ENCODE measurements around the gene ADGRF1. TPM values are rescaled to one million over a fixed set of nuclear protein-coding genes. Genes with fewer than 3 reads are reported as not detected.

ADGRF1 gene
- total RNA-seq, 2 donors from 2014 or later: 1.7 to 2.0 TPM

DNA sequence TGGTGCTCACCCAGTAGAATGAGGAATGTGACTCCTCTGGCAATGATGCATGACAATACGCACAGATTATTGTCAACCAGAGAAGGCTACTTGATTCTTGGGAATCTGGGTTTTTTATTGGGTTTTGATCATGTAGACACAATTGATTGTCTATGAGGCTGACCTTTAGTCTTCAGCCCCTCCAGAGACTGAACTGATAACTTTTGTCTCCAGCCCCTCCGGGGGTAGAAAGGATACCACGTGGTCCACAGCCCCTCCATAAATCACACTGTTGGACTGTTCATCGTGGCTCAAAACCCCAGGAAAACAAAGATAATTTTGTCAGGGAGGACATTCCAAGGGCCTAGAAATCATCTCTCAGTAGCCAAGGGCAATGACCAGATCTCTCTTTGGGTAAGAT lies 62.9 kb downstream of the ADGRF1 start:
- Histone ChIP-seq H3K27ac (no peak overlapping the region), H3K4me1 (no peaks in the 10 kb centered on the region), H3K27me3 (no peaks in the 10 kb centered on the region), H3K4me3 (no peak overlapping the region), H3K9me3 (no peaks in the 10 kb centered on the region), H3K36me3 (no peaks in the 10 kb centered on the region), H3K9ac (ENCODE audit: low read depth in 2 of 2, low read length in 2 of 2) (no peak overlapping the region)
- no peak for DNase-seq
- intact Hi-C loops (cut with DNase I): no loop called here
- TF ChIP-seq, protein P1, sequence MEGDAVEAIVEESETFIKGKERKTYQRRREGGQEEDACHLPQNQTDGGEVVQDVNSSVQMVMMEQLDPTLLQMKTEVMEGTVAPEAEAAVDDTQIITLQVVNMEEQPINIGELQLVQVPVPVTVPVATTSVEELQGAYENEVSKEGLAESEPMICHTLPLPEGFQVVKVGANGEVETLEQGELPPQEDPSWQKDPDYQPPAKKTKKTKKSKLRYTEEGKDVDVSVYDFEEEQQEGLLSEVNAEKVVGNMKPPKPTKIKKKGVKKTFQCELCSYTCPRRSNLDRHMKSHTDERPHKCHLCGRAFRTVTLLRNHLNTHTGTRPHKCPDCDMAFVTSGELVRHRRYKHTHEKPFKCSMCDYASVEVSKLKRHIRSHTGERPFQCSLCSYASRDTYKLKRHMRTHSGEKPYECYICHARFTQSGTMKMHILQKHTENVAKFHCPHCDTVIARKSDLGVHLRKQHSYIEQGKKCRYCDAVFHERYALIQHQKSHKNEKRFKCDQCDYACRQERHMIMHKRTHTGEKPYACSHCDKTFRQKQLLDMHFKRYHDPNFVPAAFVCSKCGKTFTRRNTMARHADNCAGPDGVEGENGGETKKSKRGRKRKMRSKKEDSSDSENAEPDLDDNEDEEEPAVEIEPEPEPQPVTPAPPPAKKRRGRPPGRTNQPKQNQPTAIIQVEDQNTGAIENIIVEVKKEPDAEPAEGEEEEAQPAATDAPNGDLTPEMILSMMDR (IDR thresholded peaks at IDR 0.05): no peak

DNA sequence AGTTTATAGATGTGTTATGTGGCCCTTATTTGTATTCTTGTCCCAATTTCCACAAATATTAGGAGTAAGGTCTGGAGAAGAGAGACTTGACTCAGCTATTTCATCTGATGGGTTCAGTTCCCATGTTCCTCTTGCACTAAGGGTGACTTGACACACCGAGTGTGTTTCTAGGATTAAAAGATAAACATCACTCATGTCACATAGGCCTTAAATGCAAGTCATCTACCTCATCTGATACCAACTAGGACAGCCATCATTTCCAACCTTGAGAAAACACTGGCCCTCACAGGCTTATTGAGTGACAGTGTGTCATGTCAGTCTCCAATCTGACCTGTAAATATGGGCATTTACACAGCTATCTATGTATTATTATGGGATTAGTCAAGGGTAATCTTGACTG lies 67.3 kb downstream of the ADGRF1 start:
- H3K27ac ChIP-seq: no peak overlapping the region
- TF ChIP-seq, protein P1 (IDR thresholded peaks at IDR 0.05): no peak
- no peak for DNase-seq
- no peaks in the 10 kb centered on the region for H3K4me1 ChIP-seq
- H3K9ac ChIP-seq (ENCODE audit: low read depth in 2 of 2, low read length in 2 of 2): no peak overlapping the region
- H3K36me3 ChIP-seq: no peaks in the 10 kb centered on the region
- H3K9me3 ChIP-seq: no peaks in the 10 kb centered on the region
- intact Hi-C loops (cut with DNase I): no loop called here
- H3K27me3 ChIP-seq: no peaks in the 10 kb centered on the region
- H3K4me3 ChIP-seq: no peak overlapping the region

DNA sequence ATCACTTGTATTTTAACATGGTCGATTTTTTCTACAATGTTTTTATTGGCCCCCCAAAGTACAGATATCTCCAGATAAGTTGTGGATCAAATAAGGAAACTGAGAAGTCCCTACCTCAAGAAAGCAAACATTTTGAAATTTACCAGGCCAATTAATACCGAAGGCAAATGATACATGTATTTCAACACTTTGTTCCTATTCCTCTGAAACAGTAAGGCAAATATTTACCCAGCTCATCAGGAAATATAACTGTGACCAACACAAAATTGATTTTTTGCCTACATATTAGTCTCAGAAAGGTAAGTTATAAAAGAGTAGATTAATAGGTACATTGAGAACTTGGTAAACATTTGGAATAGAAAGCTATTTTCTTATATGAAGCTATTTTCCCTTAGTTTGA lies 69.1 kb downstream of the ADGRF1 start:
- no peak for DNase-seq
- Histone ChIP-seq H3K27me3 (no peaks in the 10 kb centered on the region), H3K36me3 (no peaks in the 10 kb centered on the region), H3K27ac (no peak overlapping the region), H3K4me1 (no peaks in the 10 kb centered on the region), H3K4me3 (no peak overlapping the region), H3K9ac (ENCODE audit: low read depth in 2 of 2, low read length in 2 of 2) (no peak overlapping the region), H3K9me3 (no peaks in the 10 kb centered on the region)
- TF ChIP-seq, protein P1 (IDR thresholded peaks at IDR 0.05): no peak
- intact Hi-C loops (cut with DNase I): no loop called here

DNA sequence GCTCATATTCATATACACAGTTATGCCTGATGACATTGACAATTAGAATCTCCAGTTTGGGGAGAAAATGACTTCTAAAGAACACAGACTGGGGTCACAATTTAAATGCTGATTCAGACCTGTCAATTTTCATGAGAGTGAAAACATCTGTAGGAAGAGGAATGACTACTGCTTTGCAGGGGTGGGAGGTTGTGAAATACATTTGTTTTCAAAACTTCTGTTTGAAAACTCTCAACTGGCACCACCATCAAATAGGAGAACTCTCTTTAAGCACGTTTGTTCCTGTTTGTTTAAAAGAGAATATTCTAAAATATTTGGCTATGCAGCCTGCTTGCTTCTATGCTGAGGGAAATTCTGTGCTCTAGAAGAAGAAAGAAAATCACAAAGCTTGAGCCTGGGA lies 69.6 kb downstream of the ADGRF1 start:
- no peaks in the 10 kb centered on the region for H3K36me3 ChIP-seq
- TF ChIP-seq, protein P1 (IDR thresholded peaks at IDR 0.05): no peak
- H3K27ac ChIP-seq: no peak overlapping the region
- intact Hi-C loops (cut with DNase I): no loop called here
- H3K4me3 ChIP-seq: no peak overlapping the region
- no peak overlapping the region for H3K9ac ChIP-seq (ENCODE audit: low read depth in 2 of 2, low read length in 2 of 2)
- H3K27me3 ChIP-seq: no peaks in the 10 kb centered on the region
- no peaks in the 10 kb centered on the region for H3K4me1 ChIP-seq
- no peaks in the 10 kb centered on the region for H3K9me3 ChIP-seq
- DNase-seq: no peak

DNA sequence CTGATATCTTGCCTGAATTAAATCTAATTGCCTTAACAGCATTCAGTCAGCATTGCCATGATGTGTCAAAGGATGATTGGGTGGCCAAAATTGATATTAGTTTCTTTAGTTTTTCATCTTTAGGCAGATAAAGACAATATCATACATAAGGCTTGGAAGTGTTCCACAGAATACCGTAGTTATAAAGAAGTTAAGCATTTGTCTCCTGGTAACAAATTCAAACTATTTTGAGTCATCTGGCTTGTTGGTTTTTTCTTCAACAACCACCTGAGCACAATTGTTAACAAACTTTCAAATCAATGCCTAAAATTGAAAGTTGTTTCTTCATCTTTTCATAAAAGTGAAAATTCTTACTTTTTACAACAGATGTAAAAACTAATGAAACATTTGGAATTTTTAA lies 72.9 kb downstream of the ADGRF1 start:
- DNase-seq: no peak
- Histone ChIP-seq H3K36me3 (no peaks in the 10 kb centered on the region), H3K9ac (ENCODE audit: low read depth in 2 of 2, low read length in 2 of 2) (no peak overlapping the region), H3K27ac (no peak overlapping the region), H3K9me3 (no peaks in the 10 kb centered on the region), H3K4me3 (no peak overlapping the region), H3K27me3 (no peaks in the 10 kb centered on the region), H3K4me1 (no peaks in the 10 kb centered on the region)
- intact Hi-C loops (cut with DNase I): no loop called here
- TF ChIP-seq, protein P1 (IDR thresholded peaks at IDR 0.05): no peak

Data from colonic mucosa (tissue), 4 donors.